Adrenal gland (tissue), 12 donors: ENCODE data around the gene CDCA3. TPM values are rescaled to one million over a fixed set of nuclear protein-coding genes. Genes with fewer than 3 reads are reported as not detected.

Experiments used
- DNase-seq, 7 donors: peaks; one replicate each; pipeline ENCODE4 v3.0.0-alpha.2; 2019 to 2020
- H3K27ac ChIP-seq, 5 donors: fragments of 200-600 bp; sonication (generic) in 4 of 5; 1 replicate in 3 of 5; 2 replicates in 2 of 5; pipeline versions ENCODE4 v1.5.1 to v1.8.0; 2016 to 2020; ENCODE audit warnings: mild to moderate bottlenecking in 1 of 5
- H3K27me3 ChIP-seq: fragments of 200-600 bp; 2 replicates; pipeline ENCODE4 v1.8.0; 2021
- H3K36me3 ChIP-seq, 2 donors: fragments of 200-600 bp; replicated peaks in 1 of 2; 1 replicate in 1 of 2; 2 replicates in 1 of 2; pipeline versions ENCODE4 v1.5.1 to v1.8.0; 2018 to 2022
- H3K4me1 ChIP-seq, 2 donors: fragments of 200-600 bp; replicated peaks in 1 of 2; 1 replicate in 1 of 2; 2 replicates in 1 of 2; pipeline versions ENCODE4 v1.5.1 to v1.8.0; 2018 to 2021
- H3K4me3 ChIP-seq, 4 donors: fragments of 200-600 bp; sonication (generic) in 3 of 4; one replicate each; pipeline ENCODE4 v1.5.1; 2016 to 2018
- H3K9me3 ChIP-seq, 3 donors: fragments of 200-600 bp; sonication (generic) in 1 of 3; replicated peaks in 1 of 3; 1 replicate in 2 of 3; 2 replicates in 1 of 3; pipeline versions ENCODE4 v1.5.1 to v1.8.0; 2016 to 2021
- POLR2A ChIP-seq, 2 donors: fragments of 450-650 bp; IDR thresholded peaks; one replicate each; pipeline ENCODE4 v1.6.1; 2017; ENCODE audit warnings: antibody characterized with exemption in 2 of 2, mild to moderate bottlenecking in 2 of 2, moderate library complexity in 1 of 2
- WGBS, 4 donors: extraction: QIAGEN DNeasy Blood & Tissue Kit in 2 of 4; methylation state at CpG; one replicate each; pipeline versions ENCODE4 v1.1.5 to v1.1.7; 2013 to 2017; 5-methylcytosine and 5-hydroxymethylcytosine counted together
- intact Hi-C, 2 donors: fragments of 100-400 bp; cut with DNase I; formaldehyde crosslinking; loops; one replicate each; pipeline versions ENCODE4 v1.14.1 to v1.15.0; 2022 to 2023
- polyA plus RNA-seq, 3 donors: library from polyadenylated mRNA; stranded (reverse); fragments of 200-250 nt in 2 of 3; fragments of 350-450 nt in 1 of 3; fragmentation: Illumina TruSeq in 1 of 3; extraction: RNeasy Lipid Tissue Mini Kit (QIAGEN cat#74804) in 1 of 3; gene quantifications; one replicate each; pipeline ENCODE4 v1.2.3, GENCODE V29; 2013 to 2014
- total RNA-seq, 9 donors: library from RNA; depleted of rRNA in 4 of 9; stranded (reverse); fragments of >200 nt in 4 of 9; fragments of 120-200 nt in 1 of 9; fragmentation: NEBNext Ultra II Directional in 1 of 9; extraction: Animal tissue kit (Norgen Biotek cat#: 25700) in 1 of 9; gene quantifications; one replicate each; pipeline versions ENCODE4 v1.1.0 to v1.2.4, GENCODE V29; 2013 to 2023
- TF ChIP-seq, protein P1 (sequence below), 6 experiments: fragments of 450-650 bp in 4 of 6; fragments of 200-600 bp in 2 of 6; sonication (generic) in 1 of 6; IDR thresholded peaks; 1 replicate in 5 of 6; 2 replicates in 1 of 6; pipeline versions ENCODE4 v1.5.1 to v1.8.0; 2016 to 2021; ENCODE audit warnings: antibody characterized with exemption in 6 of 6, mild to moderate bottlenecking in 2 of 6, moderate library complexity in 1 of 6
- donor health status: healthy with polysubstance abuse.
- donor health status: Bipolar disorder and iron deficiency.
- donor health status: DM: yes; HTN: yes; CAD: no.
- donor health status: DM: no; HTN: no; CAD: no.
- donor health status: DM: no; HTN: no; CAD: no.
- donor health status: DM: yes; HTN: yes; CAD: no.

The CDCA3 gene
- total and polyA plus RNA-seq, 12 donors: 2.6 to 17.7 (median 3.5) TPM; not detected in 1

- intact Hi-C loops: loop anchor here in 1 of 2 donors (5.0 kb wide), 1 partner anchor 212 kb away; no protein-coding TSS in a partner anchor
- no peaks in the 10 kb centered on the region for H3K27me3 ChIP-seq
- no peak overlapping the region for H3K27ac ChIP-seq
- 68 to 87% (median 80%) methylated on average over 5 to 10 of the region's 10 CpGs for WGBS, 4 donors
- no peaks in the 10 kb centered on the region for H3K4me1 ChIP-seq
- no peak for DNase-seq
- TF ChIP-seq POLR2A (IDR thresholded peaks at IDR 0.05): no peak
- TF ChIP-seq, protein P1, sequence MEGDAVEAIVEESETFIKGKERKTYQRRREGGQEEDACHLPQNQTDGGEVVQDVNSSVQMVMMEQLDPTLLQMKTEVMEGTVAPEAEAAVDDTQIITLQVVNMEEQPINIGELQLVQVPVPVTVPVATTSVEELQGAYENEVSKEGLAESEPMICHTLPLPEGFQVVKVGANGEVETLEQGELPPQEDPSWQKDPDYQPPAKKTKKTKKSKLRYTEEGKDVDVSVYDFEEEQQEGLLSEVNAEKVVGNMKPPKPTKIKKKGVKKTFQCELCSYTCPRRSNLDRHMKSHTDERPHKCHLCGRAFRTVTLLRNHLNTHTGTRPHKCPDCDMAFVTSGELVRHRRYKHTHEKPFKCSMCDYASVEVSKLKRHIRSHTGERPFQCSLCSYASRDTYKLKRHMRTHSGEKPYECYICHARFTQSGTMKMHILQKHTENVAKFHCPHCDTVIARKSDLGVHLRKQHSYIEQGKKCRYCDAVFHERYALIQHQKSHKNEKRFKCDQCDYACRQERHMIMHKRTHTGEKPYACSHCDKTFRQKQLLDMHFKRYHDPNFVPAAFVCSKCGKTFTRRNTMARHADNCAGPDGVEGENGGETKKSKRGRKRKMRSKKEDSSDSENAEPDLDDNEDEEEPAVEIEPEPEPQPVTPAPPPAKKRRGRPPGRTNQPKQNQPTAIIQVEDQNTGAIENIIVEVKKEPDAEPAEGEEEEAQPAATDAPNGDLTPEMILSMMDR (IDR thresholded peaks at IDR 0.05): no peak
- H3K4me3 ChIP-seq: no peak overlapping the region
- no peaks in the 10 kb centered on the region for H3K9me3 ChIP-seq
- H3K36me3 ChIP-seq: peaks cover 0 to 21% of the 10 kb centered on the region in 2 donors
Observed at GRCh38 chr12:6839482-6840201, 11.4 kb downstream of the CDCA3 start.

DNA sequence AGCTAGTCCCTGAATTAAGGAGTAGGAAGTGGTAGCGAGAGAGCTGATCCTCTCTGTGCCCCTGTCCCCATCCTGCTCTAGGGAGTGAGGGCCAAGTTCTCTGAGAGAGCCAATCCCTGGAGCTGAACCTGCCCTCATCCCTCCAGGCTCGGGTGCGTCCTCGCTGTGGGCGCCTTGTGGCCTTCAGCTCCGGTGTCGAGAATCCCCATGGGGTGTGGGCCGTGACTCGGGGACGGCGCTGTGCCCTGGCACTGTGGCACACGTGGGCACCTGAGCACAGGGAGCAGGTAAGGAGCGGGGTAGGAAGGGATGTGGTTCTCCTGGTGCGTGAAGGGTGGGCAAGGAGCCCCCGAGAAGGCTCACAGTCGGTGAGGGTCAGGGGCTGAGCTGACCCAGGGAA is 12.2 kb downstream of the CDCA3 start:
- 87 to 92% (median 90%) methylated on average over 16 of the region's 16 CpGs for WGBS, 4 donors
- TF ChIP-seq, protein P1 (IDR thresholded peaks at IDR 0.05): no peak
- H3K4me3 ChIP-seq: no peak overlapping the region
- H3K4me1 ChIP-seq: peaks cover 0 to under 1% of the 10 kb centered on the region in 2 donors
- DNase-seq: no peak
- H3K36me3 ChIP-seq: peaks cover 0 to 22% of the 10 kb centered on the region in 2 donors
- intact Hi-C loops: loop anchor here in 1 of 2 donors (5.0 kb wide), 1 partner anchor 212 kb away; no protein-coding TSS in a partner anchor
- H3K27me3 ChIP-seq: no peaks in the 10 kb centered on the region
- H3K27ac ChIP-seq: no peak overlapping the region
- H3K9me3 ChIP-seq: no peaks in the 10 kb centered on the region

GRCh38 chr12:6837370-6838060 is 13.6 kb downstream of the CDCA3 start:
- TF ChIP-seq, protein P1 (IDR thresholded peaks at IDR 0.05): no peak
- no peak for TF ChIP-seq POLR2A (IDR thresholded peaks at IDR 0.05)
- no peak overlapping the region for H3K4me3 ChIP-seq
- intact Hi-C loops: loop anchor here in 1 of 2 donors (5.0 kb wide), 1 partner anchor 210 kb away; no protein-coding TSS in a partner anchor
- H3K9me3 ChIP-seq: no peaks in the 10 kb centered on the region
- no peak for DNase-seq
- no peaks in the 10 kb centered on the region for H3K27me3 ChIP-seq
- peaks cover 3 to 10% of the 10 kb centered on the region in 2 donors for H3K4me1 ChIP-seq
- WGBS, 4 donors: 82 to 93% (median 91%) methylated on average over 19 to 26 of the region's 26 CpGs
- no peak overlapping the region for H3K27ac ChIP-seq
- peaks cover 0 to 30% of the 10 kb centered on the region in 2 donors for H3K36me3 ChIP-seq

GRCh38 chr12:6836851-6837250 is 14.2 kb downstream of the CDCA3 start:
- TF ChIP-seq POLR2A (IDR thresholded peaks at IDR 0.05): no peak
- TF ChIP-seq, protein P1 (IDR thresholded peaks at IDR 0.05): no peak
- H3K4me1 ChIP-seq: peaks cover 3 to 10% of the 10 kb centered on the region in 2 donors
- no peaks in the 10 kb centered on the region for H3K9me3 ChIP-seq
- WGBS, 4 donors: 78 to 94% (median 85%) methylated on average over 13 to 16 of the region's 16 CpGs
- H3K4me3 ChIP-seq: no peak overlapping the region
- intact Hi-C loops: loop anchor here in 1 of 2 donors (5.0 kb wide), 1 partner anchor 210 kb away; no protein-coding TSS in a partner anchor
- no peak for DNase-seq
- no peak overlapping the region for H3K27ac ChIP-seq
- no peaks in the 10 kb centered on the region for H3K27me3 ChIP-seq
- H3K36me3 ChIP-seq: peaks cover 0 to 30% of the 10 kb centered on the region in 2 donors
